GM18861 (cell line): ENCODE data around the gene MRS2.
"Not testable (repeated sequence)": the region's sequence is repeated elsewhere in the genome, so short reads cannot be mapped to it uniquely, and the experiment has no call there.

Source experiments
- ATAC-seq: cut with Tn5 transposase; IDR thresholded peaks from one replicate; pipeline ENCODE4 v1.9.1; 2021; ENCODE audit not compliant: unreplicated experiment

Gene MRS2

GRCh38 chr6:24387818-24388217 lies 14.9 kb upstream of the MRS2 start:
- ATAC-seq = no peak

DNA sequence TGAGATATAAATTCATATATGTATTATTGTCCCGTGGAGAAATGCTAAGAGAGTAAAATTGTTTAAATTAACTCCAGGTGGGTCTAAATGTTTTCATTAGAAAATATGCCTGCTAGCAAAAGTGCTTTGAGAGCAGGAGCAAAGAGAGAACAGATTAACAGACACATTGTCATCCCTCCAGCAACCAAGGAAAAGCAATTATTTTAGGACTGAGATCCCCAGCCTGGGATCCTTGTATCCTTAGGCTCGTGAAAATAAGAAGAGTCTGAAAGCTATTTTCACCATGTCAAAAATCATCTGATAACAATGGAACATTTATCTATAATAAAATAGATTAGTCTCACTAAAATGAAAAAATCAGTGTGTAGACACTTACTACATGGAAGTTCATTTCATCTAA lies 11.5 kb upstream of the MRS2 start:
- ATAC-seq = no peak

DNA sequence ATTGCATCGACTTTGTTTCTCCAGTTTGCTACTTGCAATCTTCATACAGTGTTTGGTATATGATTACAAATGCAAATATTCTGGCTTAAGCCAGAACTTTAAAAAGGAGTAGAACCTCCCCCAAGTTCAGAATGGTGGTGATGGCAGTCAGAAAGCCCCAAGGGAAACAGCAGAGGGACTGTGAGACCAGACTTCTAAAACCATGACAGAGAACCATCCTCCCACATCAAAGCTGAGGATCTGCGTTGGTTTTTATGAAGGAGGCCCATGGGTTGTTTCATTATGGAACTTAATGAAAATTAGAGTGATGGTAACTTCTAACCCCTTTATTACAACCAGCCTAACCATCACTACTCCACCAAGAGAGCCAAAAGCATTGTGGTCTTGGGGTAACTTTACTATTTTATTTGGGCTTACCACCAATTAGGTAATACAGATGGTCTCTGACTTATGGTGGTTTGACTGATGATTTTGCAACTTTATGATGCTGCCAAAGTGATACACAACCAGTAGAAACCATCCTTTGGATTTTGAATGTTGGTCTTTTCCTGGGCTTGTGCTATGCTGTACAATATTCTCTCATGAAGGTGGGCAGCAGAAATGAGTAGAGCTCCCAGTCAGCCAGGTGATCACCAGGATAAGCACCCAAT lies 10.9 kb upstream of the MRS2 start:
- peak; percentile 90 for ATAC-seq

DNA sequence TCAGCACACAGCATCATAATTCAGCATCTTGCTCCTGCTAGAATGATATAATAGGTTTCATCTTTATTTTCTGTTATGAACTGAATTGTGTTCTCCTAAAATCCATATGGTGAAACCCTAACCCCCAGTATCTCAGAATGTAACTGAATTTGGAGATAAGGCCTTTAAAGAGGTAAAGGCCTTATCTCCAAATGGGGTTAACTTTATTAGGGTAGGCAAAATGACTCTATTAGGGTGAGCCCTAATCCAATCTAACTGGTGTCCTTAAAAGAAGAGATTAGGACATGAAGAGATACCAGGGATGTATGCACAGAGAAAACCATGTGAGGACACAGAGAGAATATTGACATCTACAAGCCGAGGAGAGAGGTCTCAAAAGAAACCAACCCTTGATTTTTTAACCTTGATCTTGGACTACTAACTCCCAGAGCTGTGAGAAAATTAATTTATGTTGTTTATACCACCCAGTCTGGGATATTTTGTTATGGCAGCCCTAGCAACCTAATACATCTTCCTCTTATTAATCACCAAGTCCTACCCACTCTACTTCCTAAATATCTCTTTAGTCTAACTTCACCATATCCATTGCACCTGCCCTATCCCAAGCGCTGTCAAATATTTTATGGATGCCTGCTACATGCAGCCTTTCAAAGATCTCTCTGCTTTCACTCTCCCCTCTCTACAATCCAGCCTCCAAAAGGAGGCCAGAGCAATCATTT lies 8.5 kb upstream of the MRS2 start:
- ATAC-seq = no peak

GRCh38 chr6:24394780-24395437 lies 7.8 kb upstream of the MRS2 start:
- ATAC-seq = no peak

DNA sequence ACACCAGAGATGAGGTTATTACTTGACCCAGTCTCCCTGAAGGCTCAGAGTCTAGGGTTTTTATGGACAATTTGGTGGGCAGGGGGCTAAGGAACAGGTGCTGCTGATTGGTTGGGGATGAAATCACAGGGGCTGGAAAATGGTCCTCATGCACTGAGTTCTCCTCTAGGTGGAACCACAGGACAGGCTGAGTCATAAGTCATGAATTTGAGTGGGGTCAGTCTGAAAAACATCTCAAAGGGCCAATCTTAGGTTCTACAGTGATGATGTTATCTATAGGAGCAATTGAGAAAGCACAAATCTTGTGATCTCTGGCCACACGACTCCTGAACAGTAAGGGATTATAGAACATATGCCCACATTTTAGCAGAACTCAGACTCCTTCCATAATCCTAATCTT lies 5.9 kb upstream of the MRS2 start:
- no peak for ATAC-seq

GRCh38 chr6:24397631-24398030 lies 5.1 kb upstream of the MRS2 start:
- no peak for ATAC-seq

DNA sequence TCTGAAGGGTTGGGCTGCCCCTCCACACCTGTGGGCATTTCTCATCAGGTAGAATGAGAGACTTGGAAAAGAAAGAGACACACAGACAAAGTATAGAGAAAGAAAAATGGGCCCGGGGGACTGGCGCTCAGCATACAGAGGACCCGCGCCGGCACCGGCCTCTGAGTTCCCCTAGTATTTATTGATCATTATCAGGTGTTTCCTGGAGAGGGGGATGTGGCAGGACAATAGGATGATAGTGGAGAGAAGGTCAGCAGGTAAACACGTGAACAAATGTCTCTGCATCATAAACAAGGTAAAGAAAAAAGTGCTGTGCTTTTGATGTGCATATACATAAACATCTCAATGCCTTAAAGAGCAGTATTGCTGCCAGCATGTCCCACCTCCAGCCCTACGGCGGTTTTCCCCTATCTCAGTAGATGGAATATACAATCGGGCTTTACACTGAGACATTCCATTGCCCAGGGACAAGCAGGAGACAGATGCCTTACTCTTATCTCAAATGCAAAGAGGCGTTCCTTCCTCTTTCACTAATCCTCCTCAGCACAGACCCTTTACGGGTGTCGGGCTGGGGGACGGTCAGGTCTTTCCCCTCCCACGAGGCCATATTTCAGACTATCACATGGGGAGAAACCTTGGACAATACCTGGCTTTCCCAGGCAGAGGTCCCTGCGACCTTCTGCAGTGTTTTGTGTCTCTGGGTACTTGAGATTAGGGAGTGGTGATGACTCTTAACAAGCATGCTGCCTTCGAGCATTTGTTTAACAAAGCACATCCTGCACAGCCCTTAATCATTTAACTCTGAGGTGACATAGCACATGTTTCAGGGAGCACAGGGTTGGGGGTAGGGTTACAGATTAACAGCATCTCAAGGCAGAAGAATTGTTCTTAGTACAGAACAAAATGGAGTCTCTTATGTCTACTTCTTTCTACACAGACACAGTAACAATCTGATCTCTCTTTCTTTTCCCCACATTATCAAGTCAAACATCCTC lies 2.4 kb upstream of the MRS2 start:
- not testable (repeated sequence) for ATAC-seq

- ATAC-seq = no peak
Measured at GRCh38 chr6:24401458-24401857, 1.3 kb upstream of the MRS2 start.

DNA sequence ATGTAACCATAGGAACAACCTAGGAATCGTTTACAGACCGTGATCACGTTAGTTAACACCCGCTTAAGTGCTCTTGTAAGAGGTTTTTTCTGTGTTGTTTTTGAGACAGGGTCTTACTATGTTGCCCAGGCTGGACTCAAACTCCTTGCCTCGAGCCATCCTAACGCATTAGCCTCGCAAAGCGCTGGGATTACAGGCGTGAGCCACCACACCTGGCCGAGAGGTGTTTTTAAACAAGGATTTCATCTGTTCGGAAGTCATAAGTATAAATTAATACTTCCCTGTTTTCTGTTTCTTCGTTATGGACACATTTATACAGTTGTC lies 727 bp downstream of the MRS2 start:
- ATAC-seq = no peak

- no peak for ATAC-seq
Measured at GRCh38 chr6:24405262-24405661, 2.5 kb downstream of the MRS2 start.

DNA sequence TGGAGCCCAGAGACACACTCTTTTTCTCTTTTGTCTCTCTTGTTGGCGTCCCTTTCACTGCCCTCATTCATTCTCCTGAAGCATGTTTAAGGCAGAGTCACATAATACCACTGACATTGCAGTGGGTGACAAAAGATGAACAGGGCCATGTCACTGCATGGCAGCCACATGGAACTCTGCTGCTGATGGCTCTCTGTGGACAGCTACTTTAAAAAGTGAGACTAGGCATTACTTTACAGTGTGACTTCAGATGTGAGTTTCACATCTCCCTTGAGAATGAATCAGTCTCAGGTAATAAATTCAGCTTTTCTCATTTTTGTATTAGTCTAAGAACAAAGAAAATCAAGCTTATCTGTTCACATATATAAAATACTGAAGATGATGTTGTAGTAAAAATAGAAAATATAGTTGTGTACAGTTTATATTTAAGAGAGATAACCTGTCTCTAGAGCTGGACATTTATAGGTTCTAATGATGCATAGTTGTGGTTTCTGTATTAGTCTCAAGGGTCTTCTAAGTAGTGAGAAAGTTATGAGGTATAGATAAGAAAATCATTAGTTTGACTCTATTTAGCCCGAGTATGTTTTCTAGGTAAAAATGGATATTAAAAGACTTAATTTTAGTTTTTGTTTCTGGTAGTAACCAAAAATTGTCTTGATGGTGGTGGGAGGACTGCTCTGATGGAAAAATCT lies 6.1 kb downstream of the MRS2 start:
- peak; percentile 82 for ATAC-seq

DNA sequence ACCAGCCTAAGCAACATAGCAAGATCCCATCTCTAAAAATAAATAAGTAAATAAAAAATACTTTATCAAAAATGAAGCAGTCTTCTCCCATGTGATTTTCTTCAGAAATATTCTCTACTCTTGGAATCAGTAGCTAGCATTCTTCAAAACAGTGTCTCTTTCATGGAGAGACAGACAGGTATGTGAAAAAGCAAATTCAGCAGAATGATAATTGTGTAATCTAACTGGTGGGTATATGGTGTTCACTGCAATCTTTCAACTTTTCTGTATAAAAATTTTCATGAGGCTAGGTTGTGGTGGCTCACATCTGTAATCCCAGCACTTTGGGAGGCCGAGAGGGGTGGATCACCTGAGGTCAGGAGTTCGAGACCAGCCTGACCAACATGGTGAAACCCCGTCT lies 7.9 kb downstream of the MRS2 start:
- ATAC-seq = no peak

GRCh38 chr6:24412294-24412693 lies 9.6 kb downstream of the MRS2 start:
- ATAC-seq = no peak

- not testable (repeated sequence) for ATAC-seq
Measured at GRCh38 chr6:24414531-24414930, 11.8 kb downstream of the MRS2 start.

GRCh38 chr6:24415753-24416152 lies 13.0 kb downstream of the MRS2 start:
- peak; percentile 81 for ATAC-seq

- no peak for ATAC-seq
Measured at GRCh38 chr6:24419526-24419925, 16.8 kb downstream of the MRS2 start.

DNA sequence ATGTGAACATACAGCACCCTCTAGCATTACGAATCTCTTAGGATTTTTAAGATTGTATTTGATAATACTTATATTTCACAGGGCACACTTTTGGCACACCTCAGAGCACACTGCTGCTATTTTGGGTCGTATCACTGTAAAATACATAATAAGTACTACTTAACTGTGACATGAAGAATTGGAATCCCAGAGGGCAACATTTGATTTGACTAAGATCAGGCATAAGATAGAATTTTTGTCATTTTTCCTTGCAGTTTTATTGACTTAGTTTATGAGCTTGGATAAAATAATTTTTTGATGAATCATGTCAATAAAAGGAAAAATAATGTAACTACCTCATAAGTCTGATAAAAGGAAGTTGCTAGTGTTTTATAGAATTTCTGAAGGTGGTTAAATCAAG lies 22.4 kb downstream of the MRS2 start:
- ATAC-seq = no peak

- ATAC-seq = no peak
Measured at GRCh38 chr6:24426729-24427446, 24.2 kb downstream of the MRS2 start.

DNA sequence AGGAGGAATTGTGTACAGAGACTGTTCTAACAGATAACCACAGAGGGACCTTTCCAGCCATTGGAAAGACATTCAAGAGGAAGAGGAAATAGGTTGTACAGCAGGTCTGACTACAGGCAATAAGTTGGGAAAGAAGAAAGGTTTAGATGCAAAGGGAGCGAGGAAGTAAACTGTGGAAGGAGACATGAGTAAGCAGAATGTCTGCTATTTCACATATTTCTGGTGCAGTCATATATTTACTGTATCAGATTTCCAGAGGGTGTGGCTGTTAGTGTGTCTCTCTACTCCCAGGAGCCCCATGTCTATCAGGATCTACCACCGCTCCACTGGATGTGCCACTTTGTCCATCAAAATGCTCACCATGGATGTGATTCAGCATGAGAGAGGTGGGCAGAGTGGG lies 25.9 kb downstream of the MRS2 start:
- no peak for ATAC-seq
